22Rv1 (cell line): ENCODE measurements around the gene CA9.

Source experiments
- ZFX ChIP-seq: fragments of 450-650 bp; IDR thresholded peaks from 2 replicates; pipeline ENCODE4 v1.6.1; 2017; ENCODE audit warnings: antibody characterized with exemption, borderline replicate concordance
- TF ChIP-seq, protein P1 (sequence below): fragments of 450-650 bp; IDR thresholded peaks from 2 replicates; pipeline ENCODE4 v1.5.1; 2017; ENCODE audit warnings: mild to moderate bottlenecking

GRCh38 chr9:35666045-35666444 is 7.7 kb upstream of the CA9 start:
- TF ChIP-seq, protein P1, sequence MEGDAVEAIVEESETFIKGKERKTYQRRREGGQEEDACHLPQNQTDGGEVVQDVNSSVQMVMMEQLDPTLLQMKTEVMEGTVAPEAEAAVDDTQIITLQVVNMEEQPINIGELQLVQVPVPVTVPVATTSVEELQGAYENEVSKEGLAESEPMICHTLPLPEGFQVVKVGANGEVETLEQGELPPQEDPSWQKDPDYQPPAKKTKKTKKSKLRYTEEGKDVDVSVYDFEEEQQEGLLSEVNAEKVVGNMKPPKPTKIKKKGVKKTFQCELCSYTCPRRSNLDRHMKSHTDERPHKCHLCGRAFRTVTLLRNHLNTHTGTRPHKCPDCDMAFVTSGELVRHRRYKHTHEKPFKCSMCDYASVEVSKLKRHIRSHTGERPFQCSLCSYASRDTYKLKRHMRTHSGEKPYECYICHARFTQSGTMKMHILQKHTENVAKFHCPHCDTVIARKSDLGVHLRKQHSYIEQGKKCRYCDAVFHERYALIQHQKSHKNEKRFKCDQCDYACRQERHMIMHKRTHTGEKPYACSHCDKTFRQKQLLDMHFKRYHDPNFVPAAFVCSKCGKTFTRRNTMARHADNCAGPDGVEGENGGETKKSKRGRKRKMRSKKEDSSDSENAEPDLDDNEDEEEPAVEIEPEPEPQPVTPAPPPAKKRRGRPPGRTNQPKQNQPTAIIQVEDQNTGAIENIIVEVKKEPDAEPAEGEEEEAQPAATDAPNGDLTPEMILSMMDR = no peak
- no peak for TF ChIP-seq ZFX
